Peyer's patch (tissue), 4 donors: ENCODE measurements around the gene VAV1. TPM values are rescaled to one million over a fixed set of nuclear protein-coding genes. Genes with fewer than 3 reads are reported as not detected.

Experiments
- DNase-seq, 3 donors: peaks; one replicate each; pipeline ENCODE4 v3.0.0-alpha.2; 2017 to 2019
- H3K27ac ChIP-seq, 4 donors: fragments of 200-600 bp; sonication (generic); one replicate each; pipeline ENCODE4 v1.5.1; 2016 to 2019
- H3K27me3 ChIP-seq, 2 donors: fragments of 200-600 bp; sonication (generic); one replicate each; pipeline ENCODE4 v1.5.1; 2019
- H3K36me3 ChIP-seq, 3 donors: fragments of 200-600 bp; sonication (generic); one replicate each; pipeline ENCODE4 v1.5.1; 2016 to 2019
- H3K4me1 ChIP-seq, 4 donors: fragments of 200-600 bp; sonication (generic); one replicate each; pipeline ENCODE4 v1.5.1; 2016 to 2019
- H3K4me3 ChIP-seq, 4 donors: fragments of 200-600 bp; sonication (generic); 1 replicate in 3 of 4; 2 replicates in 1 of 4; pipeline ENCODE4 v1.5.1; 2016 to 2019; ENCODE audit warnings: mild to moderate bottlenecking in 1 of 4
- H3K9me3 ChIP-seq, 4 donors: fragments of 200-600 bp; sonication (generic); one replicate each; pipeline ENCODE4 v1.5.1; 2016 to 2019; ENCODE audit warnings: mild to moderate bottlenecking in 1 of 4
- POLR2A ChIP-seq, 2 donors: fragments of 450-650 bp; IDR thresholded peaks; one replicate each; pipeline ENCODE4 v1.5.1; 2017; ENCODE audit warnings: antibody characterized with exemption in 2 of 2, mild to moderate bottlenecking in 2 of 2, moderate library complexity in 2 of 2
- total RNA-seq, 4 donors: library from RNA; depleted of rRNA; stranded (reverse); fragments of >200 nt; gene quantifications; one replicate each; pipeline ENCODE4 v1.1.0, GENCODE V29; 2016
- TF ChIP-seq, protein P1 (sequence below), 6 experiments: fragments of 450-650 bp in 4 of 6; fragments of 200-600 bp in 2 of 6; sonication (generic) in 1 of 6; IDR thresholded peaks; one replicate each; pipeline ENCODE4 v1.5.1; 2017 to 2019; ENCODE audit warnings: antibody characterized with exemption in 6 of 6, mild to moderate bottlenecking in 3 of 6, moderate library complexity in 1 of 6

Gene VAV1
- total RNA-seq, 4 donors from 2014 or later, result 7.0 to 57.8 (median 7.7) TPM

DNA sequence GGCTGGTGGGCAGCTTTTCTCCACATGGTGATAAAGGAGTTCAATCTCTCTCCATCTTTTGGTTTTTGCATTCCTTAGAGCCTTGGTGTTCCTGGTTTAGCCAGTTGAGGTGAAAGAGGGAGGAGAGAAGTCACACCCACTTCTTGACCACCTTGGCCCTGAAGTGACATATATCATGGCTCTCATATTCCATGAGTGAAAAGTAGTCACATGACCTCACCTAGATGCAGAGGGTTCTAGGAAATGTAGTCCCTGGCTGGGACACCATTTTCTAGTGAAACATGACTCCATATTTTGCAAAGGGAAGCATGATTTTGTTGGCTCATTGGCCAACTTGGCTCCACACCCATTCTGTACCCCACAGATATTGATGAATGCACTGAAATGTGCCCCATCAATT lies 130.9 kb downstream of the VAV1 start:
- no peak for DNase-seq
- Histone ChIP-seq H3K27ac (no peak overlapping the region), H3K4me3 (no peak overlapping the region), H3K9me3 (peaks cover 0 to 20% (median 5%) of the 10 kb centered on the region in 4 donors), H3K27me3 (no peaks in the 10 kb centered on the region), H3K4me1 (no peaks in the 10 kb centered on the region), H3K36me3 (no peaks in the 10 kb centered on the region)
- TF ChIP-seq POLR2A (IDR thresholded peaks at IDR 0.05), result no peak
- TF ChIP-seq, protein P1, sequence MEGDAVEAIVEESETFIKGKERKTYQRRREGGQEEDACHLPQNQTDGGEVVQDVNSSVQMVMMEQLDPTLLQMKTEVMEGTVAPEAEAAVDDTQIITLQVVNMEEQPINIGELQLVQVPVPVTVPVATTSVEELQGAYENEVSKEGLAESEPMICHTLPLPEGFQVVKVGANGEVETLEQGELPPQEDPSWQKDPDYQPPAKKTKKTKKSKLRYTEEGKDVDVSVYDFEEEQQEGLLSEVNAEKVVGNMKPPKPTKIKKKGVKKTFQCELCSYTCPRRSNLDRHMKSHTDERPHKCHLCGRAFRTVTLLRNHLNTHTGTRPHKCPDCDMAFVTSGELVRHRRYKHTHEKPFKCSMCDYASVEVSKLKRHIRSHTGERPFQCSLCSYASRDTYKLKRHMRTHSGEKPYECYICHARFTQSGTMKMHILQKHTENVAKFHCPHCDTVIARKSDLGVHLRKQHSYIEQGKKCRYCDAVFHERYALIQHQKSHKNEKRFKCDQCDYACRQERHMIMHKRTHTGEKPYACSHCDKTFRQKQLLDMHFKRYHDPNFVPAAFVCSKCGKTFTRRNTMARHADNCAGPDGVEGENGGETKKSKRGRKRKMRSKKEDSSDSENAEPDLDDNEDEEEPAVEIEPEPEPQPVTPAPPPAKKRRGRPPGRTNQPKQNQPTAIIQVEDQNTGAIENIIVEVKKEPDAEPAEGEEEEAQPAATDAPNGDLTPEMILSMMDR (IDR thresholded peaks at IDR 0.05), result no peak

DNA sequence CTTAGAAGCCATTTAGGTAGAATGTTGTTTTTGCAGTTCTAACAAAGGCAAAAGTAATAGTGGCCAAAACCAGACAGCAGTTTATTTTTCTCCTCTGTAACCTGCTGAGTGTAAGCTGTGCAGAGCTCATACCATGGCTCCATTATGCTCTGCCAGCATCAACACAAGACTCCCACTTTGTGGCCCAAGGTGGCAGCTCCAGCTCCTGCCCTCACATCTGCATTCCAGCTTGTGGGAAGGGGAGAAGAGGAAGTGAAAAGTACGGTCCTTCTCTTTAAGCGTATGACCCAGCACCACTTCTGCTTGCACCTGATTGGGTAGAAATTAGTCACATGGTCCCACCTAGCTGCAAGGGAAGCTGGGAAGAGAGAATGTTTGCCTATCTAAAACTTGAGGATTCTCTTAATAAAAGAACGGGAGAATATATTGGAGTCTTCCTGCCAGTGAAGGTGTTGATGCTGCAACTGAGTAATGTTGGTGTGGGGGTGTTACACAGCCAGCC lies 134.1 kb downstream of the VAV1 start:
- H3K36me3 ChIP-seq, result no peaks in the 10 kb centered on the region
- H3K4me1 ChIP-seq, result no peaks in the 10 kb centered on the region
- TF ChIP-seq POLR2A (IDR thresholded peaks at IDR 0.05), result no peak
- TF ChIP-seq, protein P1 (IDR thresholded peaks at IDR 0.05), result no peak
- peaks cover 0 to 16% (median 5%) of the 10 kb centered on the region in 4 donors for H3K9me3 ChIP-seq
- DNase-seq, result no peak
- H3K4me3 ChIP-seq, result no peak overlapping the region
- no peak overlapping the region for H3K27ac ChIP-seq
- no peaks in the 10 kb centered on the region for H3K27me3 ChIP-seq

Other genes with a start within 250 kb of the VAV1 start
- under 1 TPM in 2 of 4 donors, not detected in 2; 0.53 to 0.95 TPM for gene TNFSF9, start 241.7 kb upstream of the VAV1 start, total RNA-seq
- not detected for gene CD70, start 181.6 kb upstream of the VAV1 start, total RNA-seq
- gene TNFSF14, start 102.5 kb upstream of the VAV1 start, total RNA-seq, result 1 to 10 TPM; 1.7 to 2.7 (median 2.1) TPM
- gene C3, start 52.1 kb upstream of the VAV1 start, total RNA-seq, result 100 to 1,000 TPM in 3 of 4 donors, 10 to 100 TPM in 1; 89.1 to 548 (median 264) TPM
- 100 to 1,000 TPM in 1 of 4 donors, 10 to 100 TPM in 3; 54.5 to 133 (median 92.2) TPM for gene GPR108, start 35.1 kb upstream of the VAV1 start, total RNA-seq
- gene TRIP10, start 33.0 kb upstream of the VAV1 start, total RNA-seq, result 100 to 1,000 TPM in 1 of 4 donors, 10 to 100 TPM in 3; 30.1 to 314 (median 81.5) TPM
- gene SH2D3A, start 5.3 kb upstream of the VAV1 start, total RNA-seq, result 100 to 1,000 TPM in 1 of 4 donors, 10 to 100 TPM in 3; 43.7 to 127 (median 91.9) TPM
- 1 to 10 TPM in 1 of 4 donors, not detected in 3; 1.7 TPM for gene ADGRE1, start 114.9 kb downstream of the VAV1 start, total RNA-seq
- not detected for gene MBD3L2B, start 248.7 kb downstream of the VAV1 start, total RNA-seq